Pancreas (tissue), 10 donors: ENCODE data around the gene HBQ1. TPM values are rescaled to one million over a fixed set of nuclear protein-coding genes. Genes with fewer than 3 reads are reported as not detected.

Experiments used
- ATAC-seq, 4 donors: fragments of 200-7000 bp; cut with Tn5 transposase; one replicate each; pipeline versions ENCODE4 v1.8.0 to v1.9.1; 2020; ENCODE audit warnings: mild to moderate bottlenecking in 4 of 4, moderate library complexity in 4 of 4
- DNase-seq, 6 donors: peaks; one replicate each; pipeline ENCODE4 v3.0.0-alpha.2; 2020
- FAIRE-seq: peaks from 2 replicates; lab custom pipeline; 2012; peaks lifted over from hg19 to GRCh38; lab: Jason Lieb, UNC
- H3K27ac ChIP-seq, 4 donors: fragments of 200-600 bp; sonication (generic); 1 replicate in 3 of 4; 2 replicates in 1 of 4; pipeline versions ENCODE4 v1.5.0 to v1.8.0; 2020
- H3K27me3 ChIP-seq, 4 donors: fragments of 200-600 bp; one replicate each; pipeline ENCODE4 v1.8.0; 2021
- H3K36me3 ChIP-seq, 3 donors: fragments of 200-600 bp; sonication (generic) in 1 of 3; one replicate each; pipeline versions ENCODE4 v1.5.0 to v1.8.0; 2020 to 2021
- H3K4me1 ChIP-seq, 3 donors: fragments of 200-600 bp; one replicate each; pipeline ENCODE4 v1.8.0; 2021
- H3K4me3 ChIP-seq, 4 donors: fragments of 200-600 bp; sonication (generic) in 2 of 4; one replicate each; pipeline versions ENCODE4 v1.5.0 to v1.8.0; 2020 to 2021
- H3K9me3 ChIP-seq, 4 donors: fragments of 200-600 bp; one replicate each; pipeline ENCODE4 v1.8.0; 2021
- CTCF ChIP-seq, 4 donors: fragments of 200-600 bp; sonication (generic) in 3 of 4; IDR thresholded peaks; one replicate each; pipeline versions ENCODE4 v1.5.0 to v1.8.0; 2021; ENCODE audit warnings: antibody characterized with exemption in 4 of 4
- WGBS, 2 donors: extraction: QIAGEN DNeasy Blood & Tissue Kit; methylation state at CpG; one replicate each; pipeline ENCODE4 v1.1.7; 2013; 5-methylcytosine and 5-hydroxymethylcytosine counted together
- intact Hi-C, 3 donors: fragments of 100-400 bp; cut with DNase I; formaldehyde crosslinking; loops; one replicate each; pipeline versions ENCODE4 v1.11.1 to v1.14.2; 2022
- polyA plus RNA-seq, 2 donors: library from polyadenylated mRNA; stranded (reverse); fragments of 200-250 nt; gene quantifications; one replicate each; pipeline ENCODE4 v1.2.3, GENCODE V29; 2013
- total RNA-seq, 6 donors: library from RNA; stranded (reverse); fragmentation: NEBNext Ultra II Directional in 4 of 6; extraction: Animal tissue kit (Norgen Biotek cat#: 25700) in 4 of 6; gene quantifications; one replicate each; pipeline versions ENCODE4 v1.2.1 to v1.2.4, GENCODE V29; 2021 to 2023
- donor health status: healthy with polysubstance abuse.
- donor health status: DM: no; HTN: no; CAD: no; lungs with moderate emphysema.
- donor health status: DM: no; HTN: no; CAD: no.
- donor health status: control.
- donor health status: control.
- donor health status: Bipolar disorder and iron deficiency.
- donor health status: DM: yes; HTN: yes; CAD: no.
- donor health status: DM: no; HTN: no; CAD: no.
- donor health status: DM: no; HTN: no; CAD: no.
- donor health status: DM: yes; HTN: yes; CAD: no.

The HBQ1 gene
- total and polyA plus RNA-seq, 8 donors = 0.32 TPM; not detected in 7

- no peak for ATAC-seq
- no peak for FAIRE-seq
- 76 to 82% methylated on average over 8 of the region's 8 CpGs for WGBS, 2 donors
- H3K4me1 ChIP-seq = no peaks in the 10 kb centered on the region
- no peak overlapping the region for H3K27ac ChIP-seq
- no peak for TF ChIP-seq CTCF (IDR thresholded peaks at IDR 0.05)
- no peak for DNase-seq
- H3K4me3 ChIP-seq = no peak overlapping the region
- H3K9me3 ChIP-seq = no peaks in the 10 kb centered on the region
- intact Hi-C loops = no loop called here
- H3K36me3 ChIP-seq = peaks cover 9 to 51% (median 23%) of the 10 kb centered on the region in 3 donors
- no peaks in the 10 kb centered on the region for H3K27me3 ChIP-seq
These were observed 8.4 kb downstream of the HBQ1 start for GRCh38 chr16:188674-189073.

GRCh38 chr16:189604-190186, 9.4 kb downstream of the HBQ1 start:
- 92 to 95% methylated on average over 34 of the region's 34 CpGs for WGBS, 2 donors
- peaks cover 10 to 61% (median 23%) of the 10 kb centered on the region in 3 donors for H3K36me3 ChIP-seq
- TF ChIP-seq CTCF (IDR thresholded peaks at IDR 0.05) = no peak
- H3K4me3 ChIP-seq = no peak overlapping the region
- no peaks in the 10 kb centered on the region for H3K9me3 ChIP-seq
- DNase-seq = peak in 1 of 6 donors; percentile 21
- no peaks in the 10 kb centered on the region for H3K27me3 ChIP-seq
- no peak for ATAC-seq
- intact Hi-C loops = no loop called here
- H3K4me1 ChIP-seq = no peaks in the 10 kb centered on the region
- H3K27ac ChIP-seq = no peak overlapping the region
- no peak for FAIRE-seq

- no peaks in the 10 kb centered on the region for H3K27me3 ChIP-seq
- no peaks in the 10 kb centered on the region for H3K4me1 ChIP-seq
- no peak for TF ChIP-seq CTCF (IDR thresholded peaks at IDR 0.05)
- no peaks in the 10 kb centered on the region for H3K9me3 ChIP-seq
- FAIRE-seq = no peak
- no peak for DNase-seq
- intact Hi-C loops = no loop called here
- H3K27ac ChIP-seq = no peak overlapping the region
- WGBS, 2 donors = 91 to 95% methylated on average over 4 of the region's 4 CpGs
- no peak for ATAC-seq
- no peak overlapping the region for H3K4me3 ChIP-seq
- H3K36me3 ChIP-seq = peaks cover 10 to 80% (median 26%) of the 10 kb centered on the region in 3 donors
These were observed 11.6 kb downstream of the HBQ1 start for GRCh38 chr16:191831-192230.

GRCh38 chr16:192686-193085, 12.4 kb downstream of the HBQ1 start:
- Histone ChIP-seq H3K4me1 (no peaks in the 10 kb centered on the region), H3K27me3 (no peaks in the 10 kb centered on the region), H3K27ac (no peak overlapping the region), H3K4me3 (no peak overlapping the region), H3K9me3 (no peaks in the 10 kb centered on the region), H3K36me3 (peaks cover 6 to 83% (median 32%) of the 10 kb centered on the region in 3 donors)
- DNase-seq (peak in 1 of 6 donors; percentile 20), FAIRE-seq (no peak), ATAC-seq (no peak)
- intact Hi-C loops = no loop called here
- 93 to 94% methylated on average over 11 of the region's 11 CpGs for WGBS, 2 donors
- no peak for TF ChIP-seq CTCF (IDR thresholded peaks at IDR 0.05)

- no peaks in the 10 kb centered on the region for H3K4me1 ChIP-seq
- no peak for TF ChIP-seq CTCF (IDR thresholded peaks at IDR 0.05)
- no peak overlapping the region for H3K27ac ChIP-seq
- H3K9me3 ChIP-seq = no peaks in the 10 kb centered on the region
- no peak for ATAC-seq
- H3K36me3 ChIP-seq = peaks cover 6 to 88% (median 37%) of the 10 kb centered on the region in 3 donors
- DNase-seq = peak in 1 of 6 donors; percentile 16
- H3K27me3 ChIP-seq = no peaks in the 10 kb centered on the region
- intact Hi-C loops = no loop called here
- no peak overlapping the region for H3K4me3 ChIP-seq
- 88 to 96% methylated on average over 14 to 15 of the region's 15 CpGs for WGBS, 2 donors
- no peak for FAIRE-seq
These were observed 13.2 kb downstream of the HBQ1 start for GRCh38 chr16:193441-193840.
